SKM-1 treated with dmso at 0.1 percent for 144 hours (cell line): ENCODE data around the gene SAMMSON.

Experiments
- DNase-seq: peaks from one replicate; lab custom pipeline; 2025; ENCODE audit not compliant: unreplicated experiment; lab: John Stamatoyannopoulos, UW

The SAMMSON gene

GRCh38 chr3:69999140-70000027, at the start of gene SAMMSON:
Gene SAMMSON (plus strand): TSS chr3:69999733.
- DNase-seq: no peak

GRCh38 chr3:69951616-69952015, 47.9 kb upstream of the SAMMSON start:
- DNase-seq: no peak

- DNase-seq: no peak
These were observed 40.0 kb upstream of the SAMMSON start for GRCh38 chr3:69959581-69959980.

- DNase-seq: no peak
These were observed 37.7 kb upstream of the SAMMSON start for GRCh38 chr3:69961706-69962439.

- no peak for DNase-seq
These were observed 35.9 kb upstream of the SAMMSON start for GRCh38 chr3:69963643-69964042.

- no peak for DNase-seq
These were observed 32.4 kb upstream of the SAMMSON start for GRCh38 chr3:69967156-69967555.

GRCh38 chr3:69970827-69971226, 28.7 kb upstream of the SAMMSON start:
- no peak for DNase-seq

- no peak for DNase-seq
These were observed 26.9 kb upstream of the SAMMSON start for GRCh38 chr3:69972672-69973071.

GRCh38 chr3:69976021-69976420, 23.5 kb upstream of the SAMMSON start:
- DNase-seq: no peak

- DNase-seq: no peak
These were observed 15.8 kb upstream of the SAMMSON start for GRCh38 chr3:69983546-69984265.

GRCh38 chr3:69985266-69985665, 14.3 kb upstream of the SAMMSON start:
- no peak for DNase-seq

GRCh38 chr3:69986419-69986818, 13.1 kb upstream of the SAMMSON start:
- DNase-seq: no peak

GRCh38 chr3:69987833-69988232, 11.7 kb upstream of the SAMMSON start:
- DNase-seq: no peak

GRCh38 chr3:69993757-69994156, 5.8 kb upstream of the SAMMSON start:
- no peak for DNase-seq

GRCh38 chr3:69994919-69995318, 4.6 kb upstream of the SAMMSON start:
- no peak for DNase-seq

- DNase-seq: no peak
These were observed 1.8 kb upstream of the SAMMSON start for GRCh38 chr3:69997631-69998307.

- DNase-seq: no peak
These were observed 784 bp upstream of the SAMMSON start for GRCh38 chr3:69998759-69999139.

GRCh38 chr3:70000028-70000410, 486 bp downstream of the SAMMSON start:
- no peak for DNase-seq

GRCh38 chr3:70000563-70001081, 1.1 kb downstream of the SAMMSON start:
- DNase-seq: no peak

GRCh38 chr3:70003119-70003518, 3.6 kb downstream of the SAMMSON start:
- no peak for DNase-seq

- DNase-seq: no peak
These were observed 6.6 kb downstream of the SAMMSON start for GRCh38 chr3:70006089-70006488.
